NAMALWA (cell line): Measurements from ENCODE around the gene FAM162B.
A peak's percentile ranks its signal among the peaks of the same experiment; 100 is the strongest.
"Not testable (repeated sequence)": the region's sequence is repeated elsewhere in the genome, so short reads cannot be mapped to it uniquely, and the experiment has no call there.

Source experiments
- DNase-seq: peaks from one replicate; pipeline ENCODE4 v3.0.0-alpha.2; 2015; ENCODE audit warnings: low spot score

FAM162B gene

DNA sequence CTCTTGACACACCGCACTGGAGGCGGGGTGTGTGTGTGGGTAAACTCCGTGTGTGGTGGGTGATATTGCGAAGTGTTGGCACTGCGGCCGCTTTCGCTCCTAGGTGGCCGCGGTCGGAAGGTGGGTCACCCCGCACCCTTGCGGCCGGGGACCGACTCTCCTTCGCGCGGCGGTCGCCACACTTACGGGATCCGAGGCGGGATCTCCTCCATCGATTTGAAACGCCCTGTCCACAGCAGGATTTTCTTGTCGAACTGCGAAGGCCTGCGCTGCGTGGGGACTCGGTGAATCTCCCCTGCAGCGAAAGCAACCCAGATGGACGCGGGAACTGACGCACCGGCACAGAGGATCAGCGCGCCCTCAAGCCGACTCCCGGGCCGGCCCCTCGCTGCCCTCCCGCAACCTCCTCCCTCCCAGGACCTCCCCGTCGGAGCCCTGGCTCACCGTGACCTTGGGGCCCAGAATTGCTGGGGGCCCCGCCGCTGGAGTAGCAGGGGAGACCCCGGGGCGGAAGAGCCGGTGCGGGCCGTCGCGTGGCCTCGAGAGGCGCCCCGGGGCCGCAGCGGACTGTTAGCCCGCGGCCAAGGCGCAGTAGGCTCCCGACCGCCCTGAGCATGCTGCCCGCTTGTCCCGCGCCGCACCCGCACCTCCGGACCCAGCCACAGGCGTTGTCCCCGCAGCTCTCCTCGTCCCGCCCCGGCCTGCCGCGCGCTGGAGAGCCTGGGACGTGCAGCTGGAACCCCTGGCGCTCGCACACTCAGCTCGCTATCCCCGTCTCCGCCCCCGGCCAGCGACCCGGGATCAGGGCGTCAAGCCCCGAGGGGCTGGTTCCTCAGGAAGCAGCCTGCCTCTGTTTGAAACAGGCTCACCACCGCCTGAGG is at the start of gene FAM162B:
FAM162B (minus strand) TSS at position 759 of the 881 bp plus-strand sequence; CDS start at position 616, 143 bp downstream.
- no peak for DNase-seq

DNA sequence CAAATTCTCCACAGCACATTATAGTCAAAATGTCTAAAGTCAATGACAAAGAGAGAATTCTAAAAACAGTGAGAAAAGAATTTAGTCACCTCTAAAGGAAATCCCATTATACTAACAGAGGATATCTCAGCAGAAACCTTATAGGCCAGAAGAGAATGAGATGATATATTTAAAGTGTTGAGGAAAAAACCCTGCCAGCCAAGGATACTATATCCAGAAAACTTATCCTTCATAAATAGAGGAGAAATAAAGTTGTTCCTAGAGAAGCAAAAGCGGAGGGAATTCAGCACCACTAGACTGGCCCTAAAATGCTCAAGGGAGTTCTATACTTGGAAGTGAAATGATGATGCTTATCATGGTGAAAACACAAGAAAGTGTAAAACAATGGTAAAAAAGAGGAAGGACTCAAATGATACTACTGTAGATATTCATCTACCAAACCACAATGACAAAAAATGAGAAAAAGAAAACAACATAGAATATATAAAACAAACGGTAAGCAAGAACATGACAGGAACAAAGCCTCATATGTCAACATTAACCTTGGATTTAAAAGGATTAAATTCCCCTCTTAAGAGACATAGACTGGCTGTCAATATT is 46.6 kb upstream of the FAM162B start:
- DNase-seq, result no peak

DNA sequence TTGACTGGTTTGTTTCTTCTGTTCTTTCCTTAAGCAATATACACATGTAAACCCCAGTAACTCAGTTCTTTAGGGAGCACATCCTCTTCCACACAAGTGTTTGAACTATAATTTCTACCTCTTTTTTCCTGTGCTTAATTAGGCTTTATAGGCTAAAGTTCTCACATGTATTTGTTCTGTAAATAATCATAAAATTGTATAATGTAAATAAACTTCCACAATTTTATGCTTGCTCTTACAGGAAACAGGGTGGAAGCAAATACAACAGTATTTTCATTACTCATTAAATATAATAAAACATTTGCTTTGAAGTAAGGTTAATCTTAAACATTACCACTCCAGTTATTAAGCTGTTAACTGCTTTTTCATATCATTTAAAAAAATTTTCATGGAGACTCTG is 36.5 kb upstream of the FAM162B start:
- no peak for DNase-seq

DNA sequence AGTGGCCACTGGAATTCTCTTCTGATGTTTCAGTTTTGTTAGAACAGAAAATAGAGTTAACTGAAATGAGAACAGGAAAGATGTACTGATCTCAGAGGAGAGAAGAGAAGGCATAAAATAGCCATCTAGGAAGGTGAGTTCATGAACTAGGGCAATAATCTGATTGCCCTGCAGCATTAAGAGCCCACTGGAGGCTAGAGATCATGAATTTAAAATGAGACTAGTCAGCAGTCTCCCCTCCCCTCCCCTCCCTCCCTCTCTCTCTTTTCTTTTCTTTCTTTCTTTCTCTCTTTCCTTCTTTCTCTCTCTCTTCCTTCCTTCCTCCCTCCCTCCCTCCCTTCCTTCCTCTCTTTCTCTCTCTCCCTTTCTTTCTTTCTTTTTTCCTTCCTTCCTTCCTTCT is 34.4 kb upstream of the FAM162B start:
- DNase-seq, result no peak

DNA sequence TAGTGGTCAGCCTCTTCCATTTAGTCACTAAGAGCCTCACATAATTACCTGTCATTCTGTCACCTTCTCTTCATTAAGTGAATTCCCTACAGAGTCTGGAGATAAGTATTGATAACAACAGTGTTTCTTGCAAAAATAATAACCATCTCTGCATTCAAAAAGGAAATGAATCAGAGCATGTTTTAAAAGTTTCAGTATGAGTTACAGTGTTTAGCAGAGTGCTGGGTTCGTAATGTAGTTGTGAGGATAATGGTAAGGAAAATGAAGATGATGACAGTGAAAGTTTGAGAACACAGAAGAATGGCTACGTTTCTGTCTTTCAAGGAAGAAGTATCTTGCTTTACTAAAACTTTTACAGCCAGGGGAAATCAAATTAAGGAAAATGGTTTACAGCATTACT is 32.1 kb upstream of the FAM162B start:
- DNase-seq, result no peak

DNA sequence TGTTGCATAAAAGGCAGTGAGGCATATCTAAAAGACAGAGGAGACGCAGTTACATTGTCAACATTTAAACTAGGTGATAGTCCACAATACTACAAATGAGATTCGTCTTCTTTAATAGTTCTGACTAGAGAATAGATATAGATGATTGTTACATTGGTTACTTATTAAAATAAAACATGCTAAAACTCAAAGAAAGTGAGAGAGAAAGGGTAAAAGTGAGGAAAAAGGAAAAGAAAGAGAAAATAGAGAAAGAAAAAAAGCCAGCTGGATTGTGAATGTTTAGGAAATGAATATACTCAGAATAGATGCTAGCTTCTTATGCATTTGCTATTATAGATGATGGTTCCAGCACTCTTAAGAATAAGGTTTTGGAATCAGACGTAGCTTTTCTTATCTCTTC is 27.7 kb upstream of the FAM162B start:
- no peak for DNase-seq

DNA sequence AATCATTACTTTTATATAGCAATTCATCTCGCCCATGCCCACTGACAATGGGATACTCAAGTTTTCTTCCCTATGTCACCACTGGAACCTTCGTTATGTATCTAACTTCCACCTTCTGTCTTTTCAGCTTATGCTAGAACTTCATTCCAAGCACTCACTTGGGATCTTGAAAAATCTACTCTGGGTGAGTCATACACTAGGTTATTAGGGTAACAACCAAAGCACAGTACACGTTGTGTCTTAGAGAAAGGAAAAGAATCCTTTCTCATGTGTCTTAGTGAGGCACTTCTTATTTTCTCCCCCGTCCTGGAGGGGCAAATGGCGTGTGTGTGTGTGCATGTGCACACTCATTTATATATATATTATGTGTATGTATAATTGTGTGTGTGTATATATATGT is 18.3 kb upstream of the FAM162B start:
- no peak for DNase-seq

DNA sequence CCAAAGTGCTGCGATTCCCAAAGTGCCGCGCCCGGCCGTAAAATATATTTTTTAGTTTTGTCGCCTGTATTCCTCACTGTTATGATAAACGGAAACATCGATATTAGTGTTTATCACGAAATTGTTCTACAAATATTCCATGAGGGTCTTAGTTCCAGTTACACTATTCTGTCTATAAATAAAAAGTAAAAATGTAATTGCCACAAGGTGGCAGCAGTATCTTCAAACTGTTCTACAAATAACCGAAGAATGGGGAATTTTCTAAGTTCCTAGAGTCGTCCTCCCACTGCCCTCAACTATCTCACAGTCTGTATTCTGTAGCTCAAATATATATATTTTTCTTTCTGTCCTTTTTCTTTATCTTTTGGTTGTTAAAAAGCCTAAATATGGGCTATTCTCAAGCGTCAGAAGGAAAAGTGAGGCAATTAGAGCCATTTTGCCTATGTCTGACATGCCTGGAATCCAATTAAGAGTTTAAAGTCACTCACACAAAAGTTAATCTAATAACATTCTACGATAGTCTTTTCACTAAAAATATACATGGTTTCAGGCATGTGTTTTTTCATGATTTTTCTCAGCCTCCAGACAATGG is 14.2 kb upstream of the FAM162B start:
- peak; percentile 64 for DNase-seq

DNA sequence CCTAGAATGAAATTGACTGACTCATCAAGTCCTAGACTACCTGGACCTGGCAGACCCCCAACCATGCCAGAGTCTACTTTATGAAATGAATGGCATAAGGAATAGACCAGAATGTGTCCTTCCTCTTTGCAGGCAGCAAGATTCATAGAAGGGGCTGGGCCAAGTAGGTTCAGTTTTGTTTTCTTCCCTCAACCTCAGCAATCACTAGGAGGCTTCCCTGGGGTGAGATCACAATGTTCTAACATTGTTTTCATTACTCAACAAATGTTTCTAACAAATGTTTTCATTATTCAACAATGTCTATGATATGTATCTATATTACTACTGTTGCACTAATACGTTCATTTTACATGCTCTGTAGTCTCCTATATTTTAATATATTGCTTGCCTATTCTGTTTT is 8.4 kb upstream of the FAM162B start:
- DNase-seq, result no peak

DNA sequence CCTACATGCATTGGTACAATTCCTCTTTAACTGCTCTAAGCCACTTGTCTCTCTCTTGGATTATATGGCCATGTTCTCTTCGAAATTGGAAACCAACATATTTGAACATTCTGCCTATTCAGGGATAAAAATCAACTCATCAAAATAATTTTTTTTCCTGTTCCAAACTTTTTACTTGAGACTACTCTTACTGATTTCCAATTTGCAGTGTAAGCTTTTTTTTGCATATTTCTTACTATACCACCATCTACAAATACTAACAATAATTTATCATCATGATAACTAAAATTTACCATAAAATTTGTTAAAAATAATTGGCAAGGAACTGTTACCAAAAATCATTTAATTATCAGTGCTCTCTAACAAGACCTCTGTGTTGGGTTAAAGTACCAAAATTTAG is 6.9 kb upstream of the FAM162B start:
- DNase-seq, result no peak

DNA sequence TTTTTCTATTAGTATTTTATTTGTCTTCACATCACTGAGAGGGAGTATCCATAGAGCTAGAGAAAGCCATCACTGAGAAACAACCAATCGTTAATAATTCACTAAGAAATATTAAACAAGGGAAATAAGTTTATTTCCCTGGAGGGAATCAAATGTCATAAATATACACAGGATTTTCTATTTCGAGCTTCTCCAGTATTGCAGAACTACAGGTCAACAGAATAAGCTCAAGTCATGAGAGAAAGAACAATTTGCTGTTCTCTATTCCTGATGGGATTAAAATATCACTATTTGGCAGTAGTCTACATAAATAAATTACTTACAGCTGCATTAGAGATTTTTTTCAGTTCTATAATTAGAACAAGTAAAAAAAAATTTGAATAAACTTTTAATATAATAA is 2.2 kb upstream of the FAM162B start:
- no peak for DNase-seq

DNA sequence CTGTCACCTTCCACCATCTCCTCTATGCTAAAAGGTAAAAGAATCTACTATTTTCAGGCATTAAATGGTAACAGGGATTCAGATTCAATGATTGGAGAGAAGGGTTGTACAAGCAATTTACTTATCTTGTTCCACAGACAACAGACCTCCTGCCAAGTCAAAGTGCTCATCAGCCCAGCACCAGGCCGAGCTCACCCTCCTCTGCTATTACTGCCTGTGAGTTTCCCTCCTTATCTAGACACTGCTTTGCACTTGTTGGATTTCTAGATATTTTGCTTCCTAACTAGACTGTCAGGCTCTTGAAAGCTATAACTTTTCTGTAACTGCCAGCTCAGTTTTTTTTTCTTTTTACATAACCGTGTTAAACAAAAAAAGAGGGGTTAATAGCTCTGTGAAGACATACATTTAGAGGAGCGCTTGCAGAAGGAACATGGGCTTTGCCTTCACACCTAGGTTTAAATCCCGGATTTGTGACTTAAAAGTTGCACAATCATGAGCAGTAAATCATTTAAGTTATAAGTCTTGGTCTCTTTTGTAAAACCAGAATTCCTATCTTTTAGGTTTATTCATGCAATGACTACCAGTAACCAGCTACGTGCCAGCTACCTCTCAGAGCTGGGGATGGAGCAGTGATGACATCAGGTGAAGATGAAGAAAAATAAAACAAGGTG is 1.1 kb upstream of the FAM162B start:
- no peak for DNase-seq

DNA sequence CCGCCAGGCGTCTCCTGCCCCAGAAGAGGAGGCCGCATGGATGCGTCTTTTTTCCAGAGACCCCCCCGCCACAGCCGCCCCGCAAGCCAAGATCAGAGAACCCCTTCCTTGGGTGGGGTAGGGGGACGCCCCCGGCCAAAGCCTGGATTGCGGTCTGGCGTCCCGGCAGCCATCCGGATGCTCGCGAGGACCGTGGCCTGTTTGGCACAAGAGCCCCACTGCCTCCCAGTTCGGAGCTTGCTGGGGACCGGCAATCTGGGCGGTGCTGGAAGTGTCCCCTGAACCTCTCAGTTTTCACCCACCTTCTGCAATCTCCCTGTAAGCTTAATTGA is 924 bp downstream of the FAM162B start:
- no peak for DNase-seq

DNA sequence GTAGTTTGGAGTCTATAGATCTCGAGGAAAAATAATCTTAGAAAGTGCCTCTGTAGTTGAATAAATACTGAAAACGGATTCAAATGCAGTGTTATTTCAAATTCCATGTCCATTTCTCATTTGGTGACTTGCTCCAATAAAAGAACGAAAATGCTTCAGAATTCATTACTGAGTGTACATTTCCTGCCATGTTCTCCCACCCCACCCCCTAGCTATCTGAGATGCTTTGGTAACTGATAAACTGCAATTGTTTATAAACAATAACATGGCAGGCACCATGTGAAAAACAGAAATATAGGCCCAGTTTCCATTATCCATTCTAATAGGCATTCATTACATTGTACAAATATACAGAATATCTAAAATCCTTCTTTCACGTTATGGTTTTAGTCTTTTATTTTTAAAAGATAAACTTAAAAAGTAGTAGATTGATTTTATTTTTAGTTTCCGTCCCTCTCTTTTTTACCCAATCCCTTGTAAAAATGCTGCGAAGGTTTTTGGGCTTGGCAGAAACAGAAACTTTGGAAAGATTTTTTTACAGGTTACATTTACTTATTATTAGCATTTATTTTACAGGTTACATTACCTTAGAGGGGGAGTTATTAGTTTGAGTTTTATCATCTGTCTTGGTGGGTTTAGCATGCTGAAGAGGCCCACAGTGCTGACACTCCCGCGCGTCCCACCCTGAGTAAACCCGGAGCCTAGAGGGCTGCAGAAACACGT is 1.5 kb downstream of the FAM162B start:
- no peak for DNase-seq

DNA sequence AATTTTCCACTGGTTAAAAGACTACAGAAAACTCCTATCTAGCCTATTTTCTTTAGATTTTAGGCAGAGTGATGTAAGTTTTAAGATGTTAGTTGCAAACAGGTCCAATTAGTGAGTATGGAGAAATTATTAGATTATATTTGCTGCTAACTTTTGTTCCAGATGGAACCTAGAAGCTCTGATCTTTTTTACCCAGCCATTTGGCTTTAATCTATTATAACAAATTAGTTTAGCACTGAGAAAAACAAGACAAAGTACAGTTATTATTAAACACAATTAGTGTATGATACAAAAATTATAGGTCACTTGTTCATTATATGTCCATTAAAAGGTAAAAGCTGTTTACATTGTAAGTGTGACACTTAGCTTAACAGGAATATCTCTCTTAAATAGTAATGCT is 2.5 kb downstream of the FAM162B start:
- DNase-seq, result no peak

DNA sequence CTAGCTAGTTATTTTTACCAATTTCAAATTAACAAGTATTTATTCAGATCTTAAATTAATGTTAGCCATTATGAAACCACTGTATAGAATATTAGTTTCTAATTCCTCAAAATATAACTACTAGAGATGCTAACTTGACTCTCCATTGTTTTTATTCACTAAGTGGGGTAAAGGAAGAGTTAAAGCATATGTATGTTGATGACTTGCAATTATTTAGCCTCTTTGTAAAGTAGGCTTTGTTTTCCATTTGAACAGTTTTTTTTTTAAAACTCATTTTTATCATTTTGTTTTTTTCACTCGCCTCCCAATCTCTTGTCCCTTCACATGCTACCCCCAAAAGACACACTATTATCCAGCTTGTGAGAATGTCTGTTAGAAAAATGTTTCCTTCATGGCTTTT is 3.3 kb downstream of the FAM162B start:
- DNase-seq, result no peak

DNA sequence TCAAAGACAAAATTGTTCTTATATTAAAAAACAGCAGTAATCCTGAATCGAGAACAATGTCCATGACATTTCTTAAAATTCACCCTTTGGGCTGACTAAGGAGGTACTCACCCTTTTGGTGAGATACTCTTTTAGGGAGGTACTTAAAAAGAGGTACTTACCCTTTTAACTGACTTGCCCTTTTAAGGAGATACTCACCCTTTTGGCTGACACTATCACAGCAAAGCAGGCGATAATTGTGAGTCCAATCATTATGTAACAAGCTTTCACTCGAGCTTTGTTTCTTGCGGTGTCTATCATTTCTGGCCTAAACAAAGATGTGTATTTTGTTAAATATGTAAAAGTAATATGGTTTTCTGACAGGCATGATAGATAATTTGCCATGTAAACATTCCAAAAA is 3.7 kb downstream of the FAM162B start:
- no peak for DNase-seq

DNA sequence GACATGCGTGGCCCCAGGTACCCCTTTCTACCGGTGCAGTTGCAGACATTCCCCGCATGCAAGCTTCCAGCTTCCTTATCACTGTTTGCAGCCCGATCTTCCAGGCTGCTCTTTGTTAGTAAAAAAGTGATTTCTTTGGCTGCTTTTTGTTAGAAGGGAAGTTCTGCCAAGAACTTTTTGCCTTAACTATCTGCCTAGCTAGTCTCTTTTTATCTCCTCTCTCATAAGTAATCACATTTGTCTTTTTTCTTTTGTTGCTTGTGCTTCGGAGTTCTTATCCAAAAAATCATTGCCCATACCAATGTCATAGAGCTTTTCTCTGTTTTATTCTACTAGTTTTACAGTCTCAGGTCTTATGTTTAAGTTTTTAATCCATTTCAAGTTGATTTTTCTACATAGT is 20.3 kb downstream of the FAM162B start:
- no peak for DNase-seq

DNA sequence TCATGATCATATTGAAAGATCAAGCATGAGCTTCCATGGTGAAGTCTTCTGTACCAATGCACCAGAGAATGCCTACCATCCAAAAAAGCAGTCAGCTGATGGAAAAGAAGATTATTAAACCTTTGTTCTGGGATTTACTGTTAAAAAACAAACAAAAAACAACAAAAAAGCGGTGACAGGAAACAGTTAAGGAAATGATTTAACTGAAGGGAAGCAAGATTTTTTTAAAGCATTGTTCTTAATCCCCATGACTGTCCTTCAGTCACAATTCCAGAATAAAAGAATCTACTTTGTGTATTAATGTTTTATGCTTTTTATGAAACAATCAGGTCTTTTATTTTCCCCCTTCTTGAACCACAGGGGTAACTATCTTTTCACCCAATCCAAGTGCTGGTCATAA is 23.9 kb downstream of the FAM162B start:
- DNase-seq, result no peak

DNA sequence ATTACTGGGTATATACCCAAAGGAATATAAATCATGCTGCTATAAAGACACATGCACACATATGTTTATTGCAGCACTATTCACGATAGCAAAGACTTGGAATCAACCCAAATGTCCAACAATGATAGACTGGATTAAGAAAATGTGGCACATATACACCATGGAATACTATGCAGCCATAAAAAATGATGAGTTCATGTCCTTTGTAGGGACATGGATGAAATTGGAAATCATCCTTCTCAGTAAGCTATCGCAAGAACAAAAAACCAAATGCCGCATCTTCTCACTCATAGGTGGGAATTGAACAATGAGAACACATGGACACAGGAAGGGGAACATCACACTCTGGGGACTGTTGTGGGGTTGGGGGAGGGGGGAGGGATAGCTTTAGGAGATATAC is 25.0 kb downstream of the FAM162B start:
- DNase-seq, result not testable (repeated sequence)

DNA sequence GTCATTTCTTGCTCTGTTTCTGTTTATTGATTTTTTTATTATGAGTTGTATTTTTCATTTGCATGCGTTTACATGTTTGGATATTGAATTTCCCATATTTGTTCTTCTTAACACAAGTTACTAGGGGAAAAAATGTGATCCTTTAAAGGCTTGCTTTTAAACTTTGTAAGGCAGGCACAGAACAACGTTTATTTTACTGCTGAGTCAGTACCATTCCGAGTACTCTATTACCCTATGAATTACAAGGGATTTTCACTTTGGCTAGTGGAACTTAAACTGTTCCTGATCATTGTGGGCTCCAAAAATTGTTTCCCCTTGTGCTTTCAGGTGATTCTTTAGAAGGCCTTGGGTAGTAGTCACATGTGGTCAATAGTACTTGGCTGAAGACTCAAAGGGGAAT is 28.5 kb downstream of the FAM162B start:
- DNase-seq, result no peak

DNA sequence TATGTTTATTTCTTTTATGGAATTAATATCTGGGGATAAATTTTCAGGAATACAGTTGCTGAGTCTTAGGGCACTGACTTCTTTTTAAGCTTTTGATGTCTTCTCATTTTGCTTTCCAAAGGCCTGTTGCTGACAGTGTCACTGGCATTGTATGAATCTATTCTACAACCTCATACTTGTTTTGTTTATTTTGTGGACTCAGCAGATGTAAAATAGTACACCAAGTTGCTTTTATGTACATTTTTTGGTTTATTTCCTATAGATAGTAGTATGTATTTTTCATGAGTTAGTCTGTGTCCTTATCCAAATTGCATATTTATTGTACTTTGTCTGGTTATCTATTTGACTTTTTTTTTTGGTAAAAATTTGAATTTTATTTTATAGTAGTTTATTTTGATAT is 35.0 kb downstream of the FAM162B start:
- DNase-seq, result no peak
